ENCODE measurements around the gene DNAH10.
"Not testable (repeated sequence)": the region's sequence is repeated elsewhere in the genome, so short reads cannot be mapped to it uniquely, and the experiment has no call there.

The DNAH10 gene

DNA sequence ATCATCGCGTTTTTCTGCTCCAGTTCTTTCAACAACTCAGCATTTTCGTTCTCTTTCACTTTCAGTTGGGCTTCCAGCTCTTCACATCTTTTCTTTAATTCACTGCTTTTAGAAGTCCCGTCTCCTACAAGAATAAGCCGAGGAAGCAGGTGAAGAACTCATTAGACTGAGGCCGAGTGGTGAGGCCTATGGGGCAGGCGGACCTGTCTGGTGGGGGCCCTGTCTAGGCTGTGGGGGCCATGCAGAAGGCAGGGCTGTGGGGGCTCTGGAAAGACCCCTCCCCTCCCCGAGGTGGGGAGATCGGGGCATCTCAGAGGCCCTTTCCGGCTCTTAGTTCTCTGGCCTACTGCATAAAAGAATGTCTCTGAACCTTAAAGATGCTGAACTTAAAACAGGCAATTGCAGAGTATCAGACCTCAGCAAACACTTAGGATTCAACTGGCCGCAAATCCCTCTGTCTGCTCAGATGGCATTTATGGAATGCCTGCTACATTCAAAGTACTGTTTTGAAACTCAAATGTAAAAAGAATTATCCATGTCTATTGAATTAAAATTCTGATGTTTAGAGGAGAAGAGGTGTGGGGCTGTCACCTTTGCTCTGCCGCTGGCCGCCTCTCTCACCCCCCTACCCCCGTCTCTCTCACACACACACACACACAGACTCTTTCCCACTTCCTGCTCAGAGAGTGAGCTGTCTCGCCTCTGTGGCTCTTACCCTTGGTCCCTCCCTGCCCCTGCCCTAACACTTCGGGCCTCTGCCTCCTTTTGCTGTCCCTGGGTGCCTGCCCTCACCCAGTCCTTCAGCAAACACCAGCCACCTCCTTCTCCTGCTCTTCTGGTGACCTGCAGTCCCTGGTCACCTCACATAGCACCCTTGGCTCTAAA is 175.8 kb downstream of the DNAH10 start:
- no peak for FAIRE-seq

DNA sequence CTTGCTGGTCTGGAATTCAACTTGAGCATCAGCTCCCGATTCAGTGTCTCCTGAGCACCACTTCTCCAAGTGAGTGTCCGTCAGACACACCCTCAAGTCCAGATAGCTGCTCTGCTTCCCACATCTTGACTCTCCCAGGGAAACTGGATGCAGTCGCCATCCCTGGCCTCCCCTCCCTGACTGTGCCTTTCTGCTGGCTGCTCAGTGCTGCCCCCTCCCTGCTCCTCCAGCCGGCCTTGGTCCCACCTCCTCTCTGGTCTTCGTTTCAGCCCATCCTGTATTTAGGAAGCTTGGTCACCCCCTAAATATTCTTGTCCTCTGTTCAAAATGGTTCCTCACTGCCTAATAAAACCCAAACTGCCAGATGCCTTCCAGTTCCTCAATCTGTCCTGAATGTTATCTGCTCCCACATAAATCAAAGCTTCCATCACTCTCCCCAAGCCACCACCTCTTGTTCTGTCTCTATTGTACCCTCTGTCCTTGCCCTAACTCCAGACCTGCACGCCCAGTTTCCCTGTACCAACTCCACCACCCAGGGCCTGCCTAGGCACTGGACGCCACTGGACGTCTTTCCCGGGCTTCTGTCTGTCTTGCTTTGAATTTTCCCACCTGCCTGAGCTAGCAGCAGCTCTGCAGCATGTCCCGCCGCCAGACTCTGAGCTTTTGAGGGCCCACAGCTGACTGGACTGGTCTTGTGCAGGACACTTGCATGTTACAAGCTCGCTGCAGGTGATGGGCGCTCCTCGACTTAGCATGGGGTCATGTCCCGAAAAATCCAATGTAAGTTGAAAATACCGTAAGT is 176.8 kb downstream of the DNAH10 start:
- FAIRE-seq, result no peak

DNA sequence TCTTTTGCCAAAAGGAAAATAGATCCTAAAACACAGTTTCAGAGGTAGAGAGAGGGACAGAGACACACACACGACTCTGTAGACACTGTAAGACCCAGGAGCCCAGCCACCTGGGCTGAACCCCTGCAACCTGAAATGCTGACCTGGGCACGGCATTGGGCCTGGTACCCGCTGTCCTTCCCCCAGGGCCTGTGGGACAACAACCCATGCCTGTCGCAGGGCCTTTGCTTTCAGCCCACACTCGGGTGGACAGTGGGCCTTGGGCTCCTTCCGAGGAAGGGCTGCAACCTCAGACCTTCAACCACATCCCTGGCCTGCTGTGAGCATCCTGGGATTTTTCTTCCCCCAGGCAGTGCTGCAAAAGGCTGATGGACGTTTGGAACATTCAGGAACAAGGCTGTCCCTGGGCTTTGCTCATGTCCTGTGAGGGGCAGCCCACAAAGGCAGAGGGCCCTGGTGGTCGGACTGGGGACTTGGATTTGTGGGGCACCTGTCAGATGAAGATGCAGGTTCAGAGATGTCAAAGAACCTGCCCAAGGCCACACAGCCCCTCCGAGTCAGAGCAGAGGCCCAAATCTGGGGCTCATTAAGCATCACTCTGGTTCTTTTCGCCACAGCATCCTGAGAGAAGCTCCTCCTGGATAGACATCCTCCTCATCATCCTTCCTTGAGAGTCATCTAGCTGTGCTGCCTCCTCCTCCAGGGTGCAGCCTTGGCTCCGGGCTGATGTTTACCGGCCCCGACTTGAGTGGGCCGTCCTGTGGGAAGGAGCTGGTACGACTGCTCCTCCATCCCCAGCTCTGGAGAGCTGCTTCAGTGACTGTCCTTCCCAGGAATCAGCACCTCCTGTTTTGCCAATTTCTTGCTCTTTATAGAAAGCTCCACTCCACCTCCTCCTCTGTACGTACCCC is 177.9 kb downstream of the DNAH10 start:
- FAIRE-seq, result no peak

DNA sequence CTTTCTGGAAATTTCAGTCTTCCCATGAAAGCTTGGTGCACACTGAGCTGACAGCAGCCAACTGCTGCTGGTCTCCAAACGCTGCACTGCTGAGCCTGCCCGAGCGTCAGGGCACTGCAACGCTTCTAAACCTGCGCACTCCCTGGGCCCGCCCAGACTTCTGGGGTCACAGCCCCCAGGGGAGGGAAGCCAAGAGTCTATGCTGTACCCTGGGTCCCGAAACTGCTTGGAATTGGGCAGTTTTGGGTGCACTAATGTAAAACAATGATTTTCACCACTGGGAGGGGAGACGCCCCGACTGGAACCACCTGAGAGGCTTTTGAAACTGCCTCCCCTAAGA is 178.5 kb downstream of the DNAH10 start:
- no peak for FAIRE-seq

DNA sequence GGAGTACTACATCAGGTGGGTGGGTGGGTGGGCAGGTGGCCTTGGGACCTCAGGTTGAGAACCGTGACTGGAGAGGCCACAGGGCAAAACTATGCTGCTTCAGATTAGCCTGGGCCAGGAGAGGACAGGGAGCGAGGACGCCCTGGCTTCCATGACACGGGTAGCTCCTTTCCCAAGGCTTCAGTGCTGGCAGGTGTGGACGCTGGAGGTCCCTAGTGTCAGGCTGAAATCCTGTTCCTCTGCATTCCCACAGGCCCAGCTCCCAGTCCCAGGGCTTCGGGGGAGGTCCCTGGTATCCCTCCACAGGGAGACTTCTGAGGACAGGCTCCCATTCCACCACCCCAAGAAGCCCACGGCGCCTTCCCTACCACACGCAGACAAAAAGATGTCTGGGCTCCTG is 178.9 kb downstream of the DNAH10 start:
- FAIRE-seq, result no peak

DNA sequence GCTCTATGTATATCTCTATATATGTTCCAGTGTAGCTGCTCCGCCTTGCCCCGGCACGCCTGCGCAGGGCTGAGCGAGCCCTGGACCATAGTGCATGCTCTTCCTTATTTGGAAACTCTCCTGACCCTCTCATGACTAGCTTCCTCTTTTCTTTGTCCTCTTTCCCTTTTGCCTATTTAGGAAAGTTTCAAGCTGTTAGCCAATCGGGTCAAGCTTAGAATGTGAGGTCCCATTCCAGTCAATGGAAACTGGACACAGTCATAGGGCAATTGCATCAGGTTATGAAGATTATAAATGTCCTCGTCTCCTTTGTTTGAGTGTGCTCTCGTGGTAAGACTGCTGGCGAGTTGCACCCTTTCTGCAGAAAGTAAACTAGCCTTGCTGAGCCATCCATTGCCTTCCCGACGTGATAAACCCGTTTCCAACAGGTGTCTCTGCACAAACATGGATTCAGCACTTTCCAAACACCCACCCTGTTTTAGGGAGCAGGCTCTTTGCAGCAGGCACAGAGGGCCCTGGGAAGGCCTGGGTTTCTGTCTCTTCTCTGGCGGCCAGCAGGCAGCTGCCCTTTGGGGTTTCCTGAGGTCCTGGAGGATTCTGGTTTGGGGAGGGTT is 179.6 kb downstream of the DNAH10 start:
- no peak for FAIRE-seq

DNA sequence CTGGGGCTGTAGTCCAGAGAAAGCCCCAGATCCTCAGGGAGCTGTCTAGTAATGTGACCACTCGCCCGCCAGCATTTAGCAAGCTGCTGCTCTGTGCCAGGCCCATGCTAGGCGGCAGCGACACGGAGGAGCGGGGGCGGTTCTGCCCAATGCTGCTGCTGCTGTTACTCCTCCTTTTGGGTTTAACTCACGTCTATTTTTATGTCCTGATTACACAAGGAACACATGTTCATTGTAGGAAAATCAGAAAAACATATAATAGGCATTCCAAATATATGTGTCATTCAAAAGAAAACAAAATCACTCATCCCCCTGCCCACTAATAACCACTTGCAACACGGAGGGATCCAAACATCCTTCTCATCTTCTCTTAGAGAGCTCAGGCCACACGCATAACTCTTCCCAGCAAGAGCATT is 180.1 kb downstream of the DNAH10 start:
- FAIRE-seq, result no peak

DNA sequence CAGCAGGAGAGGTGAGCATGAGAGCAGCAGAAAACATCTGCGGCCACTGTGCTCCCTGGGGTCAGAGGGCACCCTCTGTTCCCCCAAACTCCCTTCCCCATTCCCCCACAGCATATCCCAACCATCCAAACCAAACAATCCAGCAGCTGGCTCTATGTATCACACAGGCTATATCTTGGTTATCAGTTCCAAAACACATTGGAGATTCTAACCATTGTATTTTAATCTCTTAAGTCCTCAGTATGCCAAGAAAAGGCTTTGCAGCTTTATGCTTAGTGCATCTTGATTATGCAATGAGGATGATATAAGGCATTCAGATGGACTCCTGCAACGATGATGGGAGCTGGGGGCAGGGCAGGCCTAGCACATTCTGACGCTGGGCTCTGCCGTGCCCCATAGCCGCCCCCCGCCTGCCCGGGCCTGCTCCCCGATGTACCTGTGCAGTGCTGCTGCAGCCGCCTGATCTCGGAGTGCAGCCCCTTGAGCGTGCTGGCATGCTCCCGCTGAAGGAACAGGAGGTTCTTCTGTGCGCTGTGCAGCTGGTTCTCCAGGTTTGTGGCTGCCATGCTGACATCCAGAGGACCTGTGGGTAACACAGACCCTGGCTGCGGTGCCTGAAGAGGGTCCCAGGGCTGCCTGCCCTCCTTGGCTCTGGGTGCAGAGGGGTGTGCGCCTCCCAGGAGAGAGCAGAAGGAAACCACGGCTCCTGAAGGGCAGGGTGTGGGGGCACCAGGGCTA is 181.0 kb downstream of the DNAH10 start:
- no peak for FAIRE-seq

DNA sequence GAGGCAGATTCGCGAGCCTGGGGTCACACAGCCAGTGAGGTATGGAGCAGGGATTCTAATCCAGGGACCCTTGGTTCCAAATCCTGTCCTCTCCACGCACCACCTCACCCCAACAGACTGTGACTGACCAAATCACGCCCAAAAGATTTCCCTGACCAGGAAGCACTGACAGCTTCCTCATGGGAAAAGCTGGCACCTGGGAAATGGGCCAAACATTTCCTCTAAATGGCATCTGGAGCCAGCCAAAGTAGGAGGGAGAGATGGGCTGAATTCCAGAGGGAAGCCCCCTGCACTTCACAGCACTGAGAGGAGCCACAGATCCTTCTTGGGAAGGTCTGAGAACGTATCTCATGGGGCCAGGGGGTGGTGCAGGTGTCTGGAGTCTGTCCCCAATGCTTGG is 181.7 kb downstream of the DNAH10 start:
- no peak for FAIRE-seq

DNA sequence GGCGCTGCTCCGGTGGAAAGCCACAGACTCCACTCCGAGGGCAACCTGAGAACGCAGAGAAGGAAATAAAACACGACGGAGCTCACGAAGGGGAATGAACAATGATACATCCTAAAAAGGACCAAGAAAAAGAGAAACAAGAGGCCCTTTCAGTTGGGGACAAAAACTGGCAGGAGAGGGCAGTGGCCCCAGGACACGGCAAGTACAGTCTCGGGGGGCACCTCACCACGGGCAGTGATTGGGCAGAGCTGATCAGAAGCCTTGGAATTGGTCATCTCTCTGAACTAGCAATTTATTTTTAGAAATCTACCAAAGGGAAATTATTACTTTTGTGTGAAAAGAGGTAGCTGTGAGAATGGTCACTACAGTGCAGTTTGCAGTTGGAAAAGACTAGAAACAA is 182.6 kb downstream of the DNAH10 start:
- no peak for FAIRE-seq

DNA sequence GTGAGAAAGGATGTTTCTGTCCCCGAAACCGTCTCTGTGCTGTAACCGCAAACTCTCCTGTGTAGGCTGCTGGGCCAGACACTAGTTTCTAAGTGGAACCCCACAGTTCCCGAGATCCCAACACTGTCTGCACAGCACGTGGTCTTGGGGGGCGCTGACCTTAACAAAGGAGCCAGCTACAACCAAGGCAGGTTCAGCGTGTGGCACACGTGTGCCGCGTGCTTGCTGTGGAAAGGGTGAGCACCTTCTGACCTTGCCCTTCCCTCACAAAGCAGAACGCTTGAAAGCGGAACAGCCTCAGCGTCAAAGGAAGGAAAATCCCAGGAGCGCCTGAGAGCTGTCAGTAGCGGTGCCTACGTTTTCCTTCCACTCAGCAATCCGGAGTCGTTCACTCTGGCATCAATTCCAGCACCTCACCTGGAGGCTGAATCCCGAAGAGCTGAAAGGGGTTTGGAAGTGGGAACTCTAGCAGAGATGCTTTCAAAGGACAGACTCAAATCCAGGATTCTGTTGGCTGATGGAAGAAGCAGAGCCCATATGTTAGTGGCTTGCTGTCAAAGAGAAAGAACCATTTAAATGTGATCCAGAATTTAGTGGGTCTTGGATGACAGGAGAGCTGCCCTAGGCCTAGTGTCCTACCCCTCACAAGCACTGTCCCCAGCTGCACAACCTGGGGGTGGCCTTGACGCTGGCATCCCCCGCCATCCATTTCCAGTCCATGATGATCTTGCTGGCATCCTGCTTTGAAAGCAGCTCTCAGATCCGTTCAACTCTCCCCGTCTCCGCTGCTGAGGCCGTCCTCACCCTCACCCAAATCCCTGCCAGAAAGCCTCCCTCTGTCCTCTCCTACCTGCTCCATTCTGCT is 183.4 kb downstream of the DNAH10 start:
- no peak for FAIRE-seq

DNA sequence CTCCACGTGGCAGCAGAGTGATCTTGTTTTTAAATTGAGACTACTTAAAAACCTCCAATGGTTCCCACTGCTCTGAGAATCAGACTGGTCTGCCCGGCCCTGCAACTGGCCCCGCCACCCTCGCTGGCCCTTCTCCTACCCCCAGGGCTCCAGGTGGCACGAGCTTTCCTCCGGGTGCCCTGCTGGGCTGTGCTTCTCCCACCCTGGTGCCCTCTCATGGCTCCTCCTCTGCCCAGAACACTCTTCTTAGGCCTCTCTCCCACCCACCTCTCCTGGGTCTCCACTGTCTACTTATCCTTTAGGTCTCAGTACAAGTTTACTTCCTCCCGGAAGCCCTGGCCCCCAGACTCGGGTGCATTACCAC is 184.0 kb downstream of the DNAH10 start:
- no peak for FAIRE-seq

DNA sequence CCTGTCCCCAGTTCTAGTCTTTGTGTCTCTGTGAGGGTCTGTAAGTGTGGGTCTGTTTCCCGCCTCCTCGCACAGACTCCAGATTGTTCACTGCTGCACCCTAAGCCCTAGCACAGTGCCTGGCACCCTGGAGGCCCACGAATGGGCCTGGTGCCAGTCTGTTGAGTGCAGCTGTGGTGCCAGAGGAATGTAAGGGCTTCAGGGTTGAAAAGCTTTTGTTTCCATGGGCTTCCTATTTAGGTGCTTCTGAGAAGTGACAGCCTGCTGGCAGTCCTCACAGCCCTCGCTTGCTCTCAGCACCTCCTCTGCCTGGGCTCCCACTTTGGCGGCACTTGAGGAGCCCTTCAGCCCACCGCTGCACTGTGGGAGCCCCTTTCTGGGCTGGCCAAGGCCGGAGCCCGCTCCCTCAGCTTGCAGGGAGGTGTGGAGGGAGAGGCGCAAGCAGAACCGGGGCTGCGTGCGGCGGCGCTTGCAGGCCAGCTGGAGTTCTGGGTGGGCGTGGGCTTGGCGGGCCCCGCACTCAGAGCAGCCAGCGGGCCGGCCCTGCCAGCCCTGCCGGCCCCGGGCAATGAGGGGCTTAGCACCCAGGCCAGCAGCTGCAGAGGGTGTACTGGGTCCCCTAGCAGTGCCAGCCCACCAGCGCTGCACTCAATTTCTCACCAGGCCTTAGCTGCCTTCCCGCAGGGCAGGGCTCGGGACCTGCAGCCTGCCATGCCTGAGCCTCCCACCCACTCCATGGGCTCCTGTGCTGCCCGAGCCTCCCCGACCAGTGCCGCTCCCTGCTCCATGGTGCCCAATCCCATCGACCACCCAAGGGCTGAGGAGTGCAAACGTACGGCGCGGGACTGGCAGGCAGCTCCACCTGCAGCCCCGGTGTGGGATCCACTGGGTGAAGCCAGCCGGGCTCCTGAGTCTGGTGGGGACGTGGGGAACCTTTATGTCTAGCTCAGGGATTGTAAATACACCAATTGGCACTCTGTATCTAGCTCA is 184.7 kb downstream of the DNAH10 start:
- FAIRE-seq, result not testable (repeated sequence)

DNA sequence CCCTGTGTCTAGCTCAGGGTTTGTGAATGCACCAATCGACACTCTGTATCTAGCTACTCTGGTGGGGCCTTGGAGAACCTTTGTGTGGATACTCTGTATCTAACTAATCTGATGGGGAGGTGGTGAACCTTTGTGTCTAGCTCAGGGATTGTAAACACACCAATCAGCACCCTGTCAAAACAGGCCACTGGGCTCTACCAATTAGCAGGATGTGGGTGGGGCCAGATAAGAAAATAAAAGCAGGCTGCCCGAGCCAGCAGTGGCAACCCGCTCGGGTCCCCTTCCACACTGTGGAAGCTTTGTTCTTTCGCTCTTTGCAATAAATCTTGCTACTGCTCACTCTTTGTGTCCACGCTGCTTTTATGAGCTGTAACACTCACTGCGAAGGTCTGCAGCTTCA is 185.4 kb downstream of the DNAH10 start:
- FAIRE-seq, result not testable (repeated sequence)

DNA sequence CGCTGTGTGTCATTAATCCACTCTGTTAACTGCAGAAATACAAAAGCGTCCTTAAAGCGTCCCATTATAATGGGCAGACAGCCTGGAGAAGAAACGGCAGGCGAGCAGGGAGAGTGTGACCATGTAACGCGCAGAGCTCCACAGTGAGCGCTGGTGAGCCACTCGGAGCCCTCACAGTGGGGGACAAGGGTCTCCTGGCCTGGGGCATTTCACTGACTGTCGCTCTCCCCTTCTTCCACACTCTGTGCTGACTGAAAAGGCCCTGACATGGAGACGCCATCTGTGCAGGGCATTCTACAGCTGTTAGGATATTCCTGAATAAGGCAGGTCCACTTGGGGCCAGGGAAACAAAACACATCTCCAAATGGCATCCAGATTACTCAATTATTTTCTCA is 186.3 kb downstream of the DNAH10 start:
- FAIRE-seq, result no peak

DNA sequence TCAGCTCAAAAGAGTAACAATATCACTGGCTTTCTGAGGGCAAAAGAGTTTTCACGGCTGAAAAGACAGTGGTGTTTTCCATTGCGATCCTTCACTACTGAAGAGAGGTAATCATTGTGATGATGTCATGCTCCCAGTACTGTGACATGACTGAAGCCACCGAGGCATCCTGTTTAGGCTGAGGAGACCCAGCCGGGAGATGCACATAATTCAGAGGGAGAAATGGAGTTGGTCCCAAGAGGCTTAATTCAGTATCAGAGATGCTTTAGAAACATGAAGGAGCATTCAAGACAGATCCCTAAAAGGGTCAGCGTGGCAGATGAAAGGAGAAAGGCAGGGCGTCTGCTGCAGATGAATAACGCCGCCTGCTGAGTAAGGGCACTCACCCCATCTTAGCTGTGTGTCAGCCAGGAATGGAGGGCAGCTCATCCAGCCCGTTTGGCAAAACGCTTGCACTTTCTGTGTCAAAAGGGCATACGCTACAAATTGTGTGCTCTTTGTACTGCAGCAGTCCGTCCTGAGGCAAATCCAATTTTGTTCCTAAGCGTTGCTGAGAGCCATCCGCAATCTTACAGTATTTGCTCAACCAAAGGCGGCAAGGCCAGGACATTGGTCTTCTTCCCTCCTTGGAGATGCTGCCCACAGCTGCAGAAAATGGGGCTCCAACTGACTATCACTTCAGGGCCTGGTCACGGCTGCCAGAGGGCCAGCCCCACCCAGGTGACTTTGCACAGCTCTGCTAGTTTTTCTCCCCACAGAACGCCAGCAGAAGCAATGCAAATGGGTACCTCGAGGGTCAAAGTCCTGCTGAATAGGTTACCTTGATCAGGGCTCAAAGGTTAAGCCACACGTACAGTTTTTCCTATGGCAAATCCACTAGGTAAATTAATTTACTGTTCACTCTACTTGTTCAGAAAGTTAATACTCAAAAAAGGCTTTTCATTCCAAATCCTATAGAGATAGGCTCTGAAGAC is 187.0 kb downstream of the DNAH10 start:
- no peak for FAIRE-seq

DNA sequence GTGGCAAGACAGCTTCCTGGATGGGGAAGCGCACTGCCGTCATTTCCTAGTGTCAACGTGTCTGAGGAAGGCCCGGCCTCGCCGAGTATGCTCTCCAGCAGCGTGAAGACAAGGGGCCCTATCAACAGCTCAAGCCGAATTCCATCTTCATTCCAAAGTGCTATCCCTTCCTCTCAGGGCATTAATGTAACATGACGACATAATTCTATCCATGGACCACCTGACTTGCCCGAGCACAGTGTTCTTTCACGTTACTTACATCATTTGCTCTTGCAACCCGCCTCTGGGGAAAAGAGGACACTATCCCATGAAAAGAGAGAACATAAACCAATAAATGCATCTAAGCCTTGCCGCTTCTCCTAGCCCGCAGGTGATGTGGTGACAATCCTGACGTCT is 187.7 kb downstream of the DNAH10 start:
- FAIRE-seq, result no peak

All from islet of Langerhans (tissue), 1 donor.